ENCODE results near the gene CAPZB. TPM values are rescaled to one million over a fixed set of nuclear protein-coding genes. Genes with fewer than 3 reads are reported as not detected.

The CAPZB gene
- total RNA-seq, 4 donors from 2014 or later: 127 to 404 (median 136) TPM

- H3K27ac ChIP-seq: peak within 1 kb of the TSS; percentile 89 to 93 (median 90)
- peak; percentile 95 for DNase-seq
- H3K4me1 ChIP-seq: peaks cover 14 to 55% (median 47%) of the 10 kb centered on the region in 4 donors
- WGBS, 2 donors (ENCODE audit: low coverage in 1 of 2): 0% methylated on average over 54 of the region's 105 CpGs; no CpG with 5 or more reads in 1 of the 2 donors
- H3K9me3 ChIP-seq: no peaks in the 10 kb centered on the region
- peak within 1 kb of the TSS; percentile 67 to 89 (median 76) for H3K4me3 ChIP-seq
- intact Hi-C loops (cut with DNase I; ENCODE audit: low total_unique reads): no loop called here
- no peaks in the 10 kb centered on the region for H3K36me3 ChIP-seq
- H3K27me3 ChIP-seq: no peaks in the 10 kb centered on the region
- in situ Hi-C loops (cut with MboI; ENCODE audit: low pct_ligation_motif_present in 1 of 4, low pct_unique_long_range_greater_than_20kb in 1 of 4, low sequenced_read_pairs in 3 of 4): no loop called here
- peak; percentile 76 to 95 (median 95) for TF ChIP-seq POLR2AphosphoS5 (IDR thresholded peaks at IDR 0.05)
- no peak for TF ChIP-seq EP300 (IDR thresholded peaks at IDR 0.05; ENCODE audit: low read depth)
- peak in 3 of 5 experiments; percentile 12 to 43 (median 40) for TF ChIP-seq CTCF (IDR thresholded peaks at IDR 0.05)
- TF ChIP-seq POLR2A (IDR thresholded peaks at IDR 0.05): peak; percentile 54
Observed at GRCh38 chr1:19311931-19312781, 173.2 kb downstream of the CAPZB start, which contains the start of the genes AKR7A2 and SLC66A1. Gene AKR7A2, minus strand, starts transcription at chr1:19312144. Its CDS starts 20 bp downstream, at chr1:19312124. Gene SLC66A1, plus strand, starts transcription at chr1:19312326. Its CDS starts 5,352 bp downstream, at chr1:19317678.

- H3K27ac ChIP-seq: peak overlapping the region; percentile 89 to 93 (median 90)
- H3K9me3 ChIP-seq: no peaks in the 10 kb centered on the region
- TF ChIP-seq POLR2AphosphoS5 (IDR thresholded peaks at IDR 0.05) (no peak), EP300 (IDR thresholded peaks at IDR 0.05; ENCODE audit: low read depth) (no peak), CTCF (IDR thresholded peaks at IDR 0.05) (no peak), POLR2A (IDR thresholded peaks at IDR 0.05) (peak; percentile 1)
- H3K27me3 ChIP-seq: no peaks in the 10 kb centered on the region
- peak overlapping the region; percentile 40 to 89 (median 72) for H3K4me3 ChIP-seq
- intact Hi-C loops (cut with DNase I; ENCODE audit: low total_unique reads): no loop called here
- WGBS, 2 donors (ENCODE audit: low coverage in 1 of 2): 0% methylated on average over 1 to 19 of the region's 29 CpGs
- H3K36me3 ChIP-seq: peaks cover 0 to under 1% (median 0%) of the 10 kb centered on the region in 4 donors
- peaks cover 14 to 55% (median 48%) of the 10 kb centered on the region in 4 donors for H3K4me1 ChIP-seq
- DNase-seq: no peak
- in situ Hi-C loops (cut with MboI; ENCODE audit: low pct_ligation_motif_present in 1 of 4, low pct_unique_long_range_greater_than_20kb in 1 of 4, low sequenced_read_pairs in 3 of 4): no loop called here
Observed at GRCh38 chr1:19311503-19311930, 173.8 kb downstream of the CAPZB start.

GRCh38 chr1:19310720-19311502, 174.4 kb downstream of the CAPZB start:
- in situ Hi-C loops (cut with MboI; ENCODE audit: low pct_ligation_motif_present in 1 of 4, low pct_unique_long_range_greater_than_20kb in 1 of 4, low sequenced_read_pairs in 3 of 4): no loop called here
- peak overlapping the region; percentile 40 to 89 (median 72) for H3K4me3 ChIP-seq
- peaks cover 14 to 55% (median 45%) of the 10 kb centered on the region in 4 donors for H3K4me1 ChIP-seq
- 22 to 39% methylated on average over 7 to 13 of the region's 13 CpGs for WGBS, 2 donors (ENCODE audit: low coverage in 1 of 2)
- intact Hi-C loops (cut with DNase I; ENCODE audit: low total_unique reads): no loop called here
- H3K27me3 ChIP-seq: no peaks in the 10 kb centered on the region
- peak; percentile 41 for DNase-seq
- peaks cover 0 to 7% (median 2%) of the 10 kb centered on the region in 4 donors for H3K36me3 ChIP-seq
- peak overlapping the region; percentile 89 to 93 (median 90) for H3K27ac ChIP-seq
- no peaks in the 10 kb centered on the region for H3K9me3 ChIP-seq
- TF ChIP-seq POLR2AphosphoS5 (IDR thresholded peaks at IDR 0.05) (peak in 1 of 3 donors; percentile 14), CTCF (IDR thresholded peaks at IDR 0.05) (no peak), EP300 (IDR thresholded peaks at IDR 0.05; ENCODE audit: low read depth) (no peak), POLR2A (IDR thresholded peaks at IDR 0.05) (peak; percentile 46)

Measured in transverse colon (tissue), 4 donors.